AG10803 (cell line): ENCODE results near the gene ADCK2.
"Not testable (repeated sequence)": the region's sequence is repeated elsewhere in the genome, so short reads cannot be mapped to it uniquely, and the experiment has no call there.

Experiments used
- DNase-seq: peaks from one replicate; pipeline ENCODE4 v3.0.0; 2010; ENCODE audit warnings: low read depth
- H3K4me3 ChIP-seq: 2 replicates; pipeline ENCODE4 v1.5.1; 2011; ENCODE audit warnings: mild to moderate bottlenecking, low read length, control low read depth
- CTCF ChIP-seq: conservative IDR thresholded peaks from 2 replicates; pipeline ENCODE4 v1.5.1; 2011; ENCODE audit warnings: mild to moderate bottlenecking, low read length, control low read depth, inconsistent platforms

Gene ADCK2, protein sequence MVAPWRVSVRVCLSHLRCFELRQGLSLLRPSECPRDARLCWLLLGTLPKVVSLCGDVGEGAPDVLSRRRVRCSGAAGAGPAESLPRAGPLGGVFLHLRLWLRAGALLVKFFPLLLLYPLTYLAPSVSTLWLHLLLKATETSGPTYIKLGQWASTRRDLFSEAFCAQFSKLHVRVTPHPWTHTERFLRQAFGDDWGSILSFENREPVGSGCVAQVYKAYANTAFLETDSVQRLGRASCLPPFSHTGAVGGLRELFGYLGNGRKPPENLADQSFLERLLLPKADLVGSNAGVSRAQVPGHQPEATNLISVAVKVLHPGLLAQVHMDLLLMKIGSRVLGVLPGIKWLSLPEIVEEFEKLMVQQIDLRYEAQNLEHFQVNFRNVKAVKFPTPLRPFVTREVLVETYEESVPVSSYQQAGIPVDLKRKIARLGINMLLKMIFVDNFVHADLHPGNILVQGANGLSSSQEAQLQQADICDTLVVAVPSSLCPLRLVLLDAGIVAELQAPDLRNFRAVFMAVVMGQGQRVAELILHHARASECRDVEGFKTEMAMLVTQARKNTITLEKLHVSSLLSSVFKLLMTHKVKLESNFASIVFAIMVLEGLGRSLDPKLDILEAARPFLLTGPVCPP

DNA sequence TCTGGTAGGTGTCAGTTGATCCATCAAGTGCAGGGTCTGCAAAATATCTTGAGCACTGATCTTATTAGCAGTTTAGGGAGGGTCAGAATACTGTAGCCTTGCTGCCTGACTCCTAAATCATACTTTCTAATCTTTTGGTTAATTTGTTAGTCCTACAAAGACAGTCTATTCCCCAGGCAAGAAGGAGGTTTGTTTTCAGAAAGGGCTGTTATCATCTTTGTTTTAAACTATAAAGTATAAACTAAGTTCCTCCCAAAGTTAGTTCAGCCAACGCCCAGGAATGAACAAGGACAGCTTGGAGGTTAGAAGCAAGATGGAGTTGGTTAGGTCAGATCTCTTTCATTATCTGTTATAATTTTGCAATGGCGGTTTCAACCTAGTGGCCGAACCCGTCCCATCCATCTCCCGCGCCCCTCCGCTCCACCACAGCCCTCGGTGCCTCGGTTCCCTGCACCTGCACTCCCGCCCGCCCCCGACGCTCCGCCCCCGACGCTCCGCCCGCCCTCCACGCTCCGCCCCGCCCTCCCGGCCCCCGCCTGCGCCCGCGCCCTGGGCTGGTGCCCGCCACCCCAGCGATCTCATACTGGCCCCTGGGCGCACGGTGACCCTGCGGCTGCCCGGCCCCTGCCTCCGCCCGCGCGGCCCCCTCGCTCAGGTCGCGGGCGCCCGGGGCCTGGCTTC, at the start of gene ADCK2:
TSS of gene ADCK2 (plus strand) at position 564 of the 681 bp plus-strand sequence. CDS start 386 bp downstream, outside the sequence.
- H3K4me3 ChIP-seq = peak within 1 kb of the TSS; percentile 78
- DNase-seq = peak; percentile 14
- TF ChIP-seq CTCF = no peak

GRCh38 chr7:140623980-140624379, 48.8 kb upstream of the ADCK2 start:
- DNase-seq = peak; percentile 9
- no peak overlapping the region for H3K4me3 ChIP-seq
- TF ChIP-seq CTCF = no peak

GRCh38 chr7:140624392-140625191, 48.2 kb upstream of the ADCK2 start:
- DNase-seq = no peak
- TF ChIP-seq CTCF = no peak
- H3K4me3 ChIP-seq = no peak overlapping the region

DNA sequence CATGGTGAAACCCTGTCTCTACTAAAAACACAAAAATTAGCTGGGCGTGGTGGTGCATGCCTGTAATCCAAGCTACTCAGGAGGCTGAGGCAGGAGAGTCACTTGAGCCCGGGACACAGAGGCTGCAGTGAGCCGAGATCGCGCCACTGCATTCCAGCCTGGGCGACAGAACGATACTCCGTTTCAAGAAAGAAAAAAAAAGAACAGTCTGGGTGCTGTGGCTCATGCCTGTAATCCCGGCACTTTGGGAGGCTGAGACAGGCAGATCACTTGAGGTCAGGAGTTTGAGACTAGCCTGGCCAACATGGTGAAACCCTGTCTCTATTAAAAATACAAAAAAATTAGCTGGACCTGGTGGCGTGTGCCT, 47.6 kb upstream of the ADCK2 start:
- not testable (repeated sequence) for H3K4me3 ChIP-seq, DNase-seq

DNA sequence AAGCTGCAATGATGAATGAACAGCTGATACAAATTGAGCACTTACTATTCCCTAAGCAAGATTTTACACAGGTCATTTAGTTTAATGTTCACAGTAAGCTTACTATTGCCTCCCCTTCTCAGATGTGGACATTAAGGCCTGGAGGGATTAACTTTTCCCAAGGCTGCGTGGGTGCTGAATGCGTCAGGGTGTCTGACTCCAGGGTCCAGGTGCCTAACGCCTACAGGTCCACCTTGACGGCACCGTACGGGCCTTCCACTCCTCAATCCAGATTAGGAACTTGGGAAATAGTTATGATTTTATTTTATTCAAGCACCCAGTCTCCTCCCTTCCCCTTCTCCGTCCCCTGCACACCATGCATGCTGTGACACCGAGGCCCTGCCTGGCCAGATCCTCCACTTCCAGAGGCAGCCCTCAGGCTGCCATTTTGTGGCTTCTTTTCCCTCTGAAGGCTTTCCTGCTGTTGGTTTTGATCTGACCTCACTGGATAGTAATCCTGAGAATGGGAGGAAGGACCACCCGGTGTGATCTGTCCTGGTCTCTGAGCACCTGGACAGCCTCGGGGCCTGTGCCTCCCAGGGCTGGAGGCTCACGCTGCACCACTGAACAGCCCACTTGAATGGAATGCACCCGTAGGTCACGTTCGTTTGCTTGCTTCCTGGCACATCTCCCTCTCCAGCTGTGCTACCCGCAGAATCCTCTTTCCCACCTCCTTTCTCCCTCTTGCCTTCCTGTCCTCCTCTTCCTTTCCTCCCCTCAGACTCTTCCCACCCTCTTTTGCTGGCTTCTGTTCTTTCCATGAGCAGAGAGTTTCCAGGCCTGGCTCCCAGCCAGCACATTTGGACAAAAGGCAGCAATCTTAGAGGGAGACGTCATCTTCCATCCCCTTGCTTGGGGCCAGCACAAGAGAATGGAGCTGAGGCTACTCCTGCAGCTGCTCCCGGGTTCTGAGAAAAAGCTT, 46.6 kb upstream of the ADCK2 start:
- DNase-seq = peak; percentile 97
- TF ChIP-seq CTCF = no peak
- H3K4me3 ChIP-seq = no peak overlapping the region; the same call in 1 of the 2 replicates

DNA sequence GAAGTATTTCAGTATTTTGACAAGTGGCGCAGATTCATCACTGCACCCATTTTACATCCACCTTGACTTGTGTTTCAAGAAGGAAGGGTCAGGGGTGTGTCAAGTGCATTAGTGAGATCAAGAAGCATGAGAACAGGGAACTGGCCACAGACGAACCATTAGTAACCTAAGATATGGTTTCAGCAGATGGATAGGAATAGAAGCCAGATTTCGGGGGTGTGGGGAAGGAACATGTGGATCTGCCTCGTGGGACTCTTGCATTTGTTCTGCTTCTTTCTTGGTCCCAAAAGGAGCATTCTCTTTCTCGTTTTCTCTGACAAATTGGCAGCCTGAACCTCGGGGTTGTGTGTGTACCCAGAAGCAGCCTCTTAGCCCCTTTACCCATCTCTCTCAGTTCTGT, 41.7 kb upstream of the ADCK2 start:
- TF ChIP-seq CTCF = no peak
- DNase-seq = no peak
- no peak overlapping the region for H3K4me3 ChIP-seq
